HG03432 (cell line): ENCODE data around the gene DYNC1H1.
"Not testable (repeated sequence)": the region's sequence is repeated elsewhere in the genome, so short reads cannot be mapped to it uniquely, and the experiment has no call there.

Experiments used
- ATAC-seq: cut with Tn5 transposase; IDR thresholded peaks from one replicate; pipeline ENCODE4 v1.9.1; 2021; ENCODE audit warnings: mild to moderate bottlenecking, moderate library complexity; ENCODE audit not compliant: unreplicated experiment

Gene DYNC1H1

GRCh38 chr14:101962503-101962874 is 1.9 kb upstream of the DYNC1H1 start:
- no peak for ATAC-seq

DNA sequence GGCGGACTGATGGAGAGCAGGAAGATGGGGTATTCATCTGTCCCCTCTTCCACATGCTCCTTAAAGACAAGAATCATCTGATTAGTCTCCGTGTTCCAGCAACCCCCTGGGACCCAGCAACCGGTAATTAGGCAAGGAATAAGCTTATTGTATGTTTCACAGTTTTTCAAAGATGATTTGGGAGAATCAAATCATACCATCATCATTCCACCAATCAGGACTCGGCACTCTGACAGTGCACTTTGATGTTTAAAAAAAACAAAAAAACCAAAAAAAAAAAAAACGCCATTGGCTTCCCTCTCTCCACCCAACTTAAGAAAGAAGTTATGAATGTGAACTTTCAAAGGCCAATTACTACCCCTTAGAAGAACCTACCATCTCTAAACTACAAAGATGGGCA is 1.3 kb upstream of the DYNC1H1 start:
- no peak for ATAC-seq

DNA sequence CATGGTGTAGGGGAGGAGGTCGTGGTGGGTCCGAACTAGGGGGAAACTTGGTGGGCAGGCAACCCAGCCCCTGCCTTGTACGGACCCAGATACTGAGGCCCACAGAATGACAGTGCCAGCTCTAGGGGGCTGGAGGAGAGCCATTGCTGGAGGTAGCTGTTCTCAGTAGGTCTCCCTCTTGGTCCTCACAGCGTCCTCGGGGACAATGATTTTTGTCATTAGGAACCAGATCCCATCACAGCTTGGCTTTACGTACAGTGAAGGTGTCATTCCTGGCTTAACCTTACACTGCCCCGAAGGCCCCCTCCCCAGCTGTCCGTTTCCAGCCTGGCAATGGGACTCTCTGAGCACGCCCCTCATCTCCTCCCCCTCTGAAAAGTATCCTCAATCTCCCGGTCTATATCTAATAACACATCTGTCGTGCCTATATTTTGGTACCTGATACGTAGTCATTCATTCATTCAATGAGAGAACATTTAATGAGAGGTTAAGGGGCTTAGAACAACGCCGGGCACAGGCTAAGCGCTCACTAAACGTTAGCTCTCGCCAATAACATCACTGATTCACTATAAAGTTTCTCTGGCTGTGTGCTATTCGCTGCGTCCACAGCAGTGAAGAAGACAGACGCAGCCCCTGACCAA is 597 bp upstream of the DYNC1H1 start:
- no peak for ATAC-seq

- peak; percentile 49 for ATAC-seq
These were observed 790 bp downstream of the DYNC1H1 start for GRCh38 chr14:101965181-101965544.

DNA sequence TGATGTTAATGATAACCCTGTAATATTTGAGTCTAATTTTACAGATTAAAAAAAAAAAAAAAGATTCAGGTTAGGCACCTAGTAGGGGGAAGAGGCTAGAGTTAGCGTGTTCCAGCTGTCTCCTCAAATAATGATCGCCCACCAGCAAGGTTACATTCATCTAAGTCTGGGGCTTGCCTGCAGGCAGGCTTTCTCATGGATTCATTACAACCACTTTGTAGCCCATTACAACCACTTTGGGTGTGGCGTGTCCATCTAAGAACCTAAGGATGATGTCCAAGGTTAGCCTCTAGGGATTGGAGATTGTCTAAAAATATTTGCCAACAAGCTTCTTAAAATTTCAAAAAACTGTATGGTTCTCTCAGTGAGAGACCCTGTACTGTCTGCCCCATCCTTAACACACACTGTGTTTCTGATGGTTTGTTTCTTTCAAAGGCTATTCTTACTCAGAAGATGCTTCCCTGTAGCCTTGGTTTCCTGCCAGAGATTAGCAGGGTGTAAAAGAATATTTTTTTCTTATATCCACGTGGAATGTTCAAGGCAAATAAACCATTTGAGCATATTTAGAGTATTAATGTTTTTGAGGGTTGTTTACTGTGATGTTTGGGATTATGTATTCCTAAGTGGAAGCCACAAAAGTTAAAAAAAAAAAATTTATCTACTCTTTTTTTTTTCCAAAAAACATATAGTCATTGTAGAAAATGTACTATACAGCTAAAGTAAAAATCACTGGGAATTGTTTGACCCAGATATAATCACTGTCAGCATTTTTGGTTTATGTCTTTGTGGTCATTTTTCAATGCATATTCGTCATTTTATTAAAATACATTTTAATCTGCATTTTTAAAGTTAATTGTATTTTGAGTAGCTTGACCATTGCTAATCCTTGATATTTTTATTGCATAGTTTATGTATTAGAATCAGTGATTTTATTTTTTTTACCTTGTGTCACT is 1.7 kb downstream of the DYNC1H1 start:
- no peak for ATAC-seq

- ATAC-seq = no peak
These were observed 2.4 kb downstream of the DYNC1H1 start for GRCh38 chr14:101966742-101967141.

DNA sequence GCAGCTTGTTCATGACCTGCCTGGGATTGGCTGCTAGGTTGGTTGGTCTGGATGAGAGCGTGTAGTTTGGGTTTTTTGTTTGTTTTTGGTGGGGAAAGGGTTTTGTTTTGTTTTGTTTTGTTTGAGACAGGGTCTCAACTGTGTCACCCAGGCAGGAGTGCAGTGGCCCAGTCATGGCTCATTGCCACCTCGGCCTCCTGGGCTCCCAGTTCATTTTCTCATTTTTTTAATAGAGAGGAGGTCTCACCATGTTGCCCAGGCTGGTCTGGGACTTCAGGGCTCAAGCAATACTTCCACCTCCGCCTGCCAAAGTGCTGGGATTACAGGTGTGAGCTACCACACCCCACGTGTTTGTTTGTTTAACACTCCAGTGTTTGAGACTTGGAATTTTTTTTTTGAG is 3.8 kb downstream of the DYNC1H1 start:
- no peak for ATAC-seq

GRCh38 chr14:101969481-101969880 is 5.1 kb downstream of the DYNC1H1 start:
- ATAC-seq = no peak

GRCh38 chr14:101970830-101971400 is 6.5 kb downstream of the DYNC1H1 start:
- no peak for ATAC-seq

DNA sequence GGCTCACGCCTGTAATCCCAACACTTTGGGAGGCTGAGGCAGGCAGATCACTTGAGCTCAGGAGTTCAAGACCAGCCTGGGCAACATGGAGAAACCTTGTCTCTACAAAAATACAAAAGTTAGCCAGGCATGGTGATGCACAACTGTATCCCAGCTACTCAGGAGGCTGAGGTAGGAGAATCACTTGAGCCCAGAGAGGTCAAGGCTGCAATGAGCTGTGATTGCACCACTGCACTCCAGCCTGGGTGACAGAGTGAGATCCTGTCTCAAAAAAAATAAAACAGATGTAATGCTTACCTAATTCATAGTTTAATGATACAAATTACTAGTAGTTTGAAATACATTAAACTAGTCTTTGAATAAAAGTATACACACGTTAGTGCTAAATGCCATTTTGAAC is 7.1 kb downstream of the DYNC1H1 start:
- not testable (repeated sequence) for ATAC-seq

DNA sequence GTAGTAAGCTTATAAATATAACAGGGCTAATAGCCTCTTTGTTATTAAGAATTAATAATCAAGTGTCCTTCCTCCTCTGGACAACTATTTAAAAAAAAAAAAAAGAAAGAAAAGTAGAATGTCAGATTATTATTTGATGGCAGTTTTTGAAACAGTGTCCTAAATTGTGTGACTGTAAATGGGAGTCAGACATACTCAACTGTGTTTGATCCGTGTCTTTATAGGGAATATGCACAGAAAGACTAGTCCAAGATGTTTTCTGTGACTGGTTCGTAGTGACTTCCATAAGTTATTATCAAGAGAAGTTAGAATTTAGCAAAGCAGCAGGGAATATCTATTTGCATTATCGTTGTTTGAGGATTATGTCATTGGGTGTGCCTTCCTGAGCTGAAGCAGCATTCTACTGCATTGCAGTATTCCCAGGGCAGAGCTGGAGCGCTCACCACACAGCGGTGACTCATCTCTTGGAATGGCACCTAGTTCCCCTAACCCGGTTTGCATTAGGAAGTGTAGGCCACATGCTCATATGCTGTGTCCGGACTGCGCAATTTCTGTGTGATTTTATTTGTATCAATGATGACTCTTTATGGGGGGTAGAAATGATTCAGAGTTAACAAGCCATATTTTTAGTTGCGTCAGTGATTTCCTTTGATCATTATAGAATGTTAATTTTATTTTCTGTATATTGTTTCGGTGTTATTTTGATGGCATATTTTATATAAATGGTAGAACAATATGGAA is 7.9 kb downstream of the DYNC1H1 start:
- ATAC-seq = no peak

DNA sequence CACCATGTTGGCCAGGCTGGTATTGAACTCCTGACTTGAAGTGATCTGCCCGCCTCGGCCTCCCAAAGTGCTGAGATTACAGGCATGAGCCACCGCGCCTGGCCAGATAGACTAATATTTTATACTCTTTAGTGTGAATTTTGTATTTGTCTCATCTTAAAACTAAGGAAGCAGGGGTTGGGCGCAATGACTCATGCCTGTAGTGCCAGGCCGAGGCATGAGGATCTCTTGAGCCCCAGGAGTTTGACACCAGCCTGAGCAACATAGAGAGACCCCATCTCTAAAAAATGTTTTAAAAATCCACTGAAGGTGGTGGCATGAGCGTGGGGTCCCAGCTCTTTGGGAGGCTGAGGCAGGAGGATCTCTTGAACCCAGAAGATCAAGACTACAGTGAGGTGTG is 9.0 kb downstream of the DYNC1H1 start:
- ATAC-seq = no peak

GRCh38 chr14:101975231-101975630 is 10.9 kb downstream of the DYNC1H1 start:
- no peak for ATAC-seq

- no peak for ATAC-seq
These were observed 13.1 kb downstream of the DYNC1H1 start for GRCh38 chr14:101977311-101978071.

DNA sequence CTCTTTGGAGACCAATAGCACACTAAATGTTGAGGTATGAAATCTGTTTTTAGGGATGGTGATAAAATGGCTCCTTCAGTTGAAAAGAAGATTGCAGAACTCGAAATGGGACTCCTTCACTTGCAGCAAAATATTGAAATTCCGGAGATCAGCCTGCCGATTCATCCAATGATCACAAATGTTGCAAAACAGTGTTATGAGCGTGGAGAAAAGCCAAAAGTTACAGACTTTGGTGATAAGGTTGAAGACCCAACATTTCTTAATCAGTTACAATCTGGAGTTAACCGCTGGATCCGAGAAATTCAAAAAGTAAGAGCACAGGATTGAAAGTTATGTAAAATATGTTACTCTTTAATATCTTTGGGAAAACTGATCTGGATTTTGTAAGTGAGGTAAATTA is 15.3 kb downstream of the DYNC1H1 start:
- ATAC-seq = no peak

GRCh38 chr14:101980251-101980650 is 15.9 kb downstream of the DYNC1H1 start:
- no peak for ATAC-seq

GRCh38 chr14:101980700-101981099 is 16.3 kb downstream of the DYNC1H1 start:
- peak; percentile 95 for ATAC-seq

DNA sequence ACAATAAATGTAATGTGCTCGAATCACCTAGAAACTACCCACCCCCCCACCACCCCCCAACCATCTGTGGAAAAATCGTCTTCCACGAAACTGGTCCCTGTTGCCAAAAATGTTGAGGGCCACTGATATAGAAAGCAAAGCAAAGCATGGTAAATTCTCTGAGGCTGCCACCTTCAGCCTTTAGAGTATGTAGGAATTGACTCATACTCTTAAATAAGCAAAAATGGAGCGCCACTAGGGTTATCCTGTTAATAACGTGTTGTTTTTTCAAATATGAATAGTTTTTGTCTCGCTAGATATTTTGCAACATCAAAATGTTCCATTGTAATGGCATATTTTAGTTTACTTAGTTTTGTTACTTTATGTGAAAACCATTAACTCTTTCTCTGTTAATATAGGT is 18.2 kb downstream of the DYNC1H1 start:
- no peak for ATAC-seq

- not testable (repeated sequence) for ATAC-seq
These were observed 20.5 kb downstream of the DYNC1H1 start for GRCh38 chr14:101984831-101985230.

DNA sequence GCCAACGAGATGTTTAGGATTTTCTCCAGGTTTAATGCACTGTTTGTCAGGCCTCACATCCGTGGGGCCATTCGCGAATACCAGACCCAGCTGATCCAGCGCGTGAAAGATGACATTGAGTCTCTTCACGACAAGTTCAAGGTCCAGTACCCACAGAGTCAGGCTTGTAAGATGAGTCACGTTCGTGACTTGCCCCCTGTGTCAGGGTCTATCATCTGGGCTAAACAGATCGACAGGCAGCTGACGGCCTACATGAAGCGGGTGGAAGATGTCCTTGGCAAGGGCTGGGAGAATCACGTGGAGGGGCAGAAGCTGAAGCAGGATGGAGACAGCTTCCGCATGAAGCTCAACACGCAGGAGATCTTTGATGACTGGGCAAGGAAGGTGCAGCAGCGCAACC is 21.6 kb downstream of the DYNC1H1 start:
- no peak for ATAC-seq

- no peak for ATAC-seq
These were observed 22.6 kb downstream of the DYNC1H1 start for GRCh38 chr14:101986953-101987352.
